WTC11 (cell line): Measurements from ENCODE around the gene IFNA5.

Experiments used
- CBFB ChIP-seq: sonication (generic); formaldehyde crosslinking; IDR thresholded peaks from 2 replicates; pipeline ENCODE4 v1.8.1; 2022; ENCODE audit warnings: mild to moderate bottlenecking, low read depth, missing genetic modification reagents
- CTCF ChIP-seq: fragments of 200-600 bp; IDR thresholded peaks from 2 replicates; pipeline ENCODE4 v1.8.0; 2022; ENCODE audit warnings: antibody characterized with exemption
- E2F1 ChIP-seq: sonication (generic); formaldehyde crosslinking; IDR thresholded peaks from 2 replicates; pipeline ENCODE4 v1.8.0; 2022; ENCODE audit warnings: mild to moderate bottlenecking, missing genetic modification reagents
- ELF4 ChIP-seq: sonication (generic); formaldehyde crosslinking; IDR thresholded peaks from 2 replicates; pipeline ENCODE4 v1.8.1; 2022; ENCODE audit warnings: low read depth, mild to moderate bottlenecking, moderate library complexity, missing genetic modification reagents
- FOXJ3 ChIP-seq: sonication (generic); formaldehyde crosslinking; IDR thresholded peaks from 2 replicates; pipeline ENCODE4 v1.9.0; 2021; ENCODE audit warnings: missing genetic modification reagents, mild to moderate bottlenecking, borderline replicate concordance
- MAX ChIP-seq: sonication (generic); formaldehyde crosslinking; IDR thresholded peaks from 2 replicates; pipeline ENCODE4 v1.8.0; 2022; ENCODE audit warnings: mild to moderate bottlenecking, missing genetic modification reagents
- NFE2L1 ChIP-seq: sonication (generic); formaldehyde crosslinking; IDR thresholded peaks from 2 replicates; pipeline ENCODE4 v1.8.1; 2023; ENCODE audit warnings: missing genetic modification reagents
- TEAD4 ChIP-seq: sonication (generic); formaldehyde crosslinking; IDR thresholded peaks from 2 replicates; pipeline ENCODE4 v1.8.0; 2022; ENCODE audit warnings: mild to moderate bottlenecking, missing genetic modification reagents
- USF1 ChIP-seq: sonication (generic); formaldehyde crosslinking; IDR thresholded peaks from 2 replicates; pipeline ENCODE4 v1.8.0; 2022; ENCODE audit warnings: mild to moderate bottlenecking, missing genetic modification reagents
- USF2 ChIP-seq: sonication (generic); formaldehyde crosslinking; IDR thresholded peaks from 2 replicates; pipeline ENCODE4 v1.8.1; 2023; ENCODE audit warnings: mild to moderate bottlenecking, missing genetic modification reagents, moderate library complexity
- ZNF396 ChIP-seq: fragments of 250-450 bp; sonication (Bioruptor Pico); IDR thresholded peaks from 2 replicates; pipeline ENCODE4 v1.8.0; 2021; ENCODE audit warnings: mild to moderate bottlenecking, moderate library complexity, borderline replicate concordance

GRCh38 chr9:21314152-21314551, 9.0 kb upstream of the IFNA5 start:
- TF ChIP-seq ZNF396 (CRISPR knock-in tag) (no peak), CBFB (no peak), FOXJ3 (CRISPR knock-in tag) (no peak), CTCF (no peak), ELF4 (CRISPR knock-in tag) (no peak), E2F1 (CRISPR knock-in tag) (no peak), USF1 (CRISPR knock-in tag) (no peak), NFE2L1 (CRISPR knock-in tag) (no peak), TEAD4 (CRISPR knock-in tag) (no peak), MAX (no peak), USF2 (CRISPR knock-in tag) (no peak)
